ENCODE data around the gene ADSS1. TPM values are rescaled to one million over a fixed set of nuclear protein-coding genes. Genes with fewer than 3 reads are reported as not detected.

ADSS1 gene
- total RNA-seq, 1 donor = 4.8 TPM

GRCh38 chr14:104774453-104775072 is 50.5 kb downstream of the ADSS1 start:
- no peak for TF ChIP-seq CTCF (IDR thresholded peaks at IDR 0.05; ENCODE audit: insufficient read depth, low read length)
- no peak overlapping the region for H3K4me3 ChIP-seq (ENCODE audit: low read depth, low read length)
- no peak for DNase-seq (ENCODE audit: low read depth)

DNA sequence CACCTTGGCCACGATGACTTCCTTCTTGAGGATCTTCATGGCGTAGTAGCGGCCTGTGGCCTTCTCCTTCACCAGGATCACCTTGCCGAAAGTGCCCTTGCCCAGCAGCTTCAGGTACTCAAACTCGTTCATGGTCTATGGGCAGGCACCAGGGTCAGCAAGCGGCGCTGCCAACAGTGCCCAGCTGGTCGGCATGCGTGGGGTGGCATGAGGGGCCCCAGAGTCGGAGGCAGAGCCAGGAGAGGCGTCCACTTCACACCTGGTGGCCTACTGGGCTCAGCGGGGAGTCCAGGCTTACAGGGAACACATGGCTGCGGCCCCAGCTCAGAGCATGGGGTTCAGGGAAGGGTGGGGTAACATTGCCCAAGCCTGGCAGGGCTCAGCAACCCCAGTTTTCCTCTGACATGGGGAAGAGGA is 51.1 kb downstream of the ADSS1 start:
- no peak for DNase-seq (ENCODE audit: low read depth)
- no peak overlapping the region for H3K4me3 ChIP-seq (ENCODE audit: low read depth, low read length)
- no peak for TF ChIP-seq CTCF (IDR thresholded peaks at IDR 0.05; ENCODE audit: insufficient read depth, low read length)

DNA sequence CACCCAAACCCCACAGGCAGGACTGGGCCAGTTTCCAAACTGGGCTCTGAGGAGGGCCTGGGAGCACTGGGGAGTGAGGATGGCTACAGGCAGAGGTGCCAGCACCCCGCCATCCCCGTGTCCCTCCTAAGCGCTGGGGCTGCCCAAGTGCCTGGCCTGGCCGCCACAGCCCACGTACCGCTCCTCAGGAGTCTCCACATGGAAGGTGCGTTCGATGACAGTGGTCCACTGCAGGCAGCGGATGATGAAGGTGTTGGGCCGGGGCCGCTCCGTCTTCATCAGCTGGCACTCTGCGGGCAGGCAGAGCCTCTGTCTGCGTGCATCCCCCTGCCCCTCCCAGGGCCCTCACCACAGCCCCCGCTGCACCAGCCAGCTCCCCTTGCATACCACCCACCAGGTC is 52.5 kb downstream of the ADSS1 start:
- no peak overlapping the region for H3K4me3 ChIP-seq (ENCODE audit: low read depth, low read length)
- no peak for DNase-seq (ENCODE audit: low read depth)
- TF ChIP-seq CTCF (IDR thresholded peaks at IDR 0.05; ENCODE audit: insufficient read depth, low read length) = no peak

- DNase-seq (ENCODE audit: low read depth) = no peak
- no peak overlapping the region for H3K4me3 ChIP-seq (ENCODE audit: low read depth, low read length)
- TF ChIP-seq CTCF (IDR thresholded peaks at IDR 0.05; ENCODE audit: insufficient read depth, low read length) = no peak
Observed at GRCh38 chr14:104776961-104777807, 53.2 kb downstream of the ADSS1 start.

DNA sequence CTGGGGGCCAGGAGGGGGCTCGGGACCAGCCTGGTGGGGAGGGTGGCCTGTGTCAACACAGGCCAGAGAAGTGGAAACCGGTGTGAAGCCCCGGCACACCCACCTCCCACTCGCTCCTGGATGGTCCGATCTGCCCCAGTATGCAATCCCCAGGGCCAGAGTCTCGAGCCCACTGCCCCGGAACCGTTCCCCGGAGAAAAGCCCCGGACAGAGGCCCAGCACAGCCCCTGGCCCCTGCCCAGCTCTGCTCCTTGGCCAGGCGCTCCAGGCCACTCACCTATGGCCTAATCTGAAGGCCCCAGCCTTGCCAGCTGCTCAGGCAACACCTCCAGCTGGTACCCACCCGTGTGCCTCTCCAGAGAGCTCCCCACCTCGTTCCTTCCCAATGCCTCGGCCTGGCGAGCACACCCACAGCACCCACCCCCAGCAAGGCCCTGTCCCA is 53.8 kb downstream of the ADSS1 start:
- no peak for DNase-seq (ENCODE audit: low read depth)

GRCh38 chr14:104778694-104779331 is 54.8 kb downstream of the ADSS1 start:
- no peak overlapping the region for H3K4me3 ChIP-seq (ENCODE audit: low read depth, low read length)
- no peak for DNase-seq (ENCODE audit: low read depth)
- TF ChIP-seq CTCF (IDR thresholded peaks at IDR 0.05; ENCODE audit: insufficient read depth, low read length) = no peak

More for the DNA sequence above, 53.8 kb downstream of the ADSS1 start:
- no peak for TF ChIP-seq CTCF (IDR thresholded peaks at IDR 0.05; ENCODE audit: insufficient read depth, low read length)
- no peak overlapping the region for H3K4me3 ChIP-seq (ENCODE audit: low read depth, low read length)

Data from fibroblast of the aortic adventitia (primary cell).